Adipocyte (in vitro differentiated cells): ENCODE data around the gene UBFD1.
A peak's percentile ranks its signal among the peaks of the same experiment; 100 is the strongest.
"Not testable (repeated sequence)": the region's sequence is repeated elsewhere in the genome, so short reads cannot be mapped to it uniquely, and the experiment has no call there.

Experiments
- DNase-seq: peaks from one replicate; pipeline ENCODE4 v3.0.0-alpha.2; 2015; ENCODE audit warnings: low read depth
- H3K27me3 ChIP-seq: replicated peaks from 2 replicates; pipeline ENCODE4 v1.7.0; 2013; ENCODE audit warnings: mild to moderate bottlenecking, low read length, moderate library complexity; ENCODE audit not compliant: control insufficient read depth, insufficient read depth
- H3K36me3 ChIP-seq: 2 replicates; pipeline ENCODE4 v1.7.0; 2013; ENCODE audit warnings: low read length, mild to moderate bottlenecking, moderate library complexity; ENCODE audit not compliant: control insufficient read depth, insufficient read depth, severe bottlenecking
- H3K4me1 ChIP-seq: 2 replicates; pipeline ENCODE4 v1.7.0; 2013; ENCODE audit warnings: mild to moderate bottlenecking, low read length, moderate library complexity; ENCODE audit not compliant: control insufficient read depth, insufficient read depth
- H3K4me3 ChIP-seq: 2 replicates; pipeline ENCODE4 v1.7.0; 2013; ENCODE audit warnings: mild to moderate bottlenecking, low read length, moderate library complexity
- H3K9ac ChIP-seq: 2 replicates; pipeline ENCODE4 v1.7.0; 2013; ENCODE audit warnings: mild to moderate bottlenecking, low read length, moderate library complexity
- H3K9me3 ChIP-seq: 2 replicates; pipeline ENCODE4 v1.7.0; 2013; ENCODE audit warnings: mild to moderate bottlenecking, low read length, moderate library complexity; ENCODE audit not compliant: control insufficient read depth

UBFD1 gene

DNA sequence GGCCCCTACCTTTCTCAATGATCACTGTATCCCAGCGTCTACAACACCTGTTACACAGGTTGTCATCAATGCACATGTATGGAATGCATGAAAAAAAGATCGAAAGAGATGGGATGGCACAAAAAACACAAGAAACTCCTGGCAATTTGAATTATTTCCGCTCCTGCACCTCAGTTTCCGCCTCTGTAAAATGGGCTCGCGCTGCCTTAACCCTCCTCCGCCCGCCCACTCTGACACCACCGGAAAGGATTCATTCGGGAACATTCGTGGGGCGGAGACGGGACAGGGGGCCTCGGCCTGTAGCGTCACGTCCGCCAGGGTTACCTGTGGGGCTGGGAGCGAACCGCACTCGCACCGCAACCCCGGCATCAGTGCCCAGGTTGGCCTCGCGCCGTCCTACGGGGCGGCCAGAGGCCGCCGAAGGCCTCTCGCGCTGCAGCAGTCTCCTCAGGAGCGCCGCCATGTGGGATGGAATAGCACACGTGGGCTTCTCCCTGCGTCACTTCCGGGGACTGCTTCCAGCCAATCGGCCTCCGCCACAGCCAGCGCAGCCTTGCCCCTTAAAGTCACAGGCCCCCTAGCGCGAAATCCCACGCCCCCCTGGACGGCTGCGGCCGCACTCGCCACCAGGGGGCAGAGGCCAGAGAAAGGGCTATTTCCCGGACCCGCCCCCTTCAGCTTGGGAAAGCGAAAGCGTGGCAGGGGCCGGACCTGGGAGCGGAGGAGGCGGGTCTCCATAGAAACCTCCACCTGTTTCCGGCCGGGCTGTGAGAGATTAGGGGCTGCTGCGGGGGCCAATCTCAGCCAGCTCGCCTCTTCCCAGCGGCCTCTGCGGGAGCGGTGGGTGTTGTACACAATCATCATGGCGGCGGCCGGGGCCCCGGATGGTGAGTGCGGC is at the start of gene UBFD1, which contains the start of gene EARS2:
UBFD1 (plus strand) TSS at position 847 of the 898 bp plus-strand sequence; CDS start at position 863, 16 bp downstream.
EARS2 (minus strand) TSS at position 470 of the 898 bp plus-strand sequence; CDS start at position 463, 7 bp downstream.
- H3K9ac ChIP-seq = peak within 1 kb of the TSS; percentile 89
- peaks cover 40% of the 10 kb centered on the region for H3K36me3 ChIP-seq
- H3K4me3 ChIP-seq = peak within 1 kb of the TSS; percentile 89
- DNase-seq = peak; percentile 99
- H3K27me3 ChIP-seq = no peaks in the 10 kb centered on the region
- H3K4me1 ChIP-seq = peaks cover 21% of the 10 kb centered on the region
- no peaks in the 10 kb centered on the region for H3K9me3 ChIP-seq

GRCh38 chr16:23508589-23509440 is 48.7 kb upstream of the UBFD1 start:
- Histone ChIP-seq H3K36me3 (no peaks in the 10 kb centered on the region), H3K27me3 (no peaks in the 10 kb centered on the region), H3K4me3 (peak overlapping the region; percentile 82), H3K4me1 (peaks cover 30% of the 10 kb centered on the region), H3K9ac (peak overlapping the region; percentile 74), H3K9me3 (no peaks in the 10 kb centered on the region)
- peak; percentile 43 for DNase-seq

GRCh38 chr16:23509441-23509754 is 48.1 kb upstream of the UBFD1 start:
- H3K27me3 ChIP-seq = no peaks in the 10 kb centered on the region
- peak; percentile 7 for DNase-seq
- H3K4me1 ChIP-seq = peaks cover 24% of the 10 kb centered on the region
- H3K9ac ChIP-seq = peak overlapping the region; percentile 74
- no peaks in the 10 kb centered on the region for H3K9me3 ChIP-seq
- peaks cover under 1% of the 10 kb centered on the region for H3K36me3 ChIP-seq
- H3K4me3 ChIP-seq = peak overlapping the region; percentile 82

GRCh38 chr16:23509782-23510163 is 47.8 kb upstream of the UBFD1 start:
- DNase-seq = peak; percentile 66
- H3K9me3 ChIP-seq = no peaks in the 10 kb centered on the region
- H3K27me3 ChIP-seq = no peaks in the 10 kb centered on the region
- peaks cover 3% of the 10 kb centered on the region for H3K36me3 ChIP-seq
- peak overlapping the region; percentile 74 for H3K9ac ChIP-seq
- peaks cover 21% of the 10 kb centered on the region for H3K4me1 ChIP-seq
- H3K4me3 ChIP-seq = peak overlapping the region; percentile 82

- peak; percentile 92 for DNase-seq
- H3K9me3 ChIP-seq = no peaks in the 10 kb centered on the region
- peak within 1 kb of the TSS; percentile 74 for H3K9ac ChIP-seq
- peaks cover 3% of the 10 kb centered on the region for H3K36me3 ChIP-seq
- H3K4me1 ChIP-seq = peaks cover 16% of the 10 kb centered on the region
- H3K4me3 ChIP-seq = peak within 1 kb of the TSS; percentile 82
- H3K27me3 ChIP-seq = no peaks in the 10 kb centered on the region
Observed at GRCh38 chr16:23510164-23510914, 47.2 kb upstream of the UBFD1 start, which contains the start of gene GGA2. TSS of gene GGA2 (minus strand) at chr16:23510494. CDS start at chr16:23510411, 83 bp downstream.

GRCh38 chr16:23510915-23511270 is 46.6 kb upstream of the UBFD1 start:
- Histone ChIP-seq H3K4me1 (peaks cover 15% of the 10 kb centered on the region), H3K4me3 (peak overlapping the region; percentile 82), H3K9ac (peak overlapping the region; percentile 74)
- not testable (repeated sequence) for H3K27me3 ChIP-seq, H3K9me3 ChIP-seq, DNase-seq, H3K36me3 ChIP-seq

DNA sequence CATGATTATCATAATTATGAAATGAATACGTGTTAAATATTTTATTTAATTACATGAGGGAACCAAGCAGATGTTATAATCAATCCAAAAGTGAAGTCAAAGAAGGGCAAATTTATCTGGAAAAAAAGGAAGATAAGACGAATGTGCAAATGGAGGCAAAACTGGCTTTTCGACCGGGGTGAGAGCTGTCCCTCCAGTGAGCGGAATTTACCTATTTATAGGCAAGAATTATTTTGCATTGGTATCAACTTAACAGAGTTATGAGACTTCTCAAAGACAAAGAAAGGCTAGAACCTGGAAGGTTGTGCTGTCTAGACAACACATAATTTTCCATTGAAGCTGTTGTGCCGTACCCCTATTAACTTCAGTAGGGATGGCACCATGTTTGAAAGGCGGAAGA is 45.8 kb upstream of the UBFD1 start:
- peaks cover 3% of the 10 kb centered on the region for H3K36me3 ChIP-seq
- no peak overlapping the region for H3K4me3 ChIP-seq
- no peak for DNase-seq
- H3K27me3 ChIP-seq = no peaks in the 10 kb centered on the region
- peaks cover 10% of the 10 kb centered on the region for H3K4me1 ChIP-seq
- H3K9ac ChIP-seq = no peak overlapping the region
- H3K9me3 ChIP-seq = no peaks in the 10 kb centered on the region

DNA sequence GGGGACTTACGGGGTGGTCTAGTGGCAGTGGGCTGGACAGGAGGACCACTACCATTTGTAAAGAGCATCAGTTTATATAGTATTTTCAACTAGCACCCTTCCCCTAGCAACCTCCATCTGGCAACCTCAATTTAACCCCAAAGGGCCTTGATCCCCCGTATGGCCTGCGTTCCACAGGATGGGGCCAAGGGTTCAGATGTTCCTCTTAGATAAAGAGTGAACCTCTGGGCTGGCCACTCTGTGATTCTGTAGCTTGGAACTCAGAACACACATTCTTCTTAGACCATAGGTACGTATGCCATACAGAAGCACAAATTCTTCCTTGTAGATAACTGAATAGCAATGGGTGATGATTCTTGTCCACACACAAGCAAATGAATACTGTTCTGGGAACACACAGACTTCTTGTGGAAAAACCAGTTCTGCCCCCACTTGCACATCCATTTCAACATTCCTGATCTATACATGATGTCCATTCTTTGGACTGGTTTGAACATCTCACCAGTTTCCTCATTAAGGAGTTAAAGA is 45.3 kb upstream of the UBFD1 start:
- peaks cover 3% of the 10 kb centered on the region for H3K36me3 ChIP-seq
- H3K27me3 ChIP-seq = no peaks in the 10 kb centered on the region
- H3K9ac ChIP-seq = no peak overlapping the region
- H3K9me3 ChIP-seq = no peaks in the 10 kb centered on the region
- H3K4me3 ChIP-seq = no peak overlapping the region
- H3K4me1 ChIP-seq = peaks cover 10% of the 10 kb centered on the region
- DNase-seq = no peak

GRCh38 chr16:23514381-23515152 is 43.0 kb upstream of the UBFD1 start:
- H3K9ac ChIP-seq = no peak overlapping the region
- H3K4me3 ChIP-seq = no peak overlapping the region
- H3K9me3 ChIP-seq = no peaks in the 10 kb centered on the region
- no peak for DNase-seq
- peaks cover 7% of the 10 kb centered on the region for H3K36me3 ChIP-seq
- H3K4me1 ChIP-seq = peaks cover 2% of the 10 kb centered on the region
- H3K27me3 ChIP-seq = no peaks in the 10 kb centered on the region

DNA sequence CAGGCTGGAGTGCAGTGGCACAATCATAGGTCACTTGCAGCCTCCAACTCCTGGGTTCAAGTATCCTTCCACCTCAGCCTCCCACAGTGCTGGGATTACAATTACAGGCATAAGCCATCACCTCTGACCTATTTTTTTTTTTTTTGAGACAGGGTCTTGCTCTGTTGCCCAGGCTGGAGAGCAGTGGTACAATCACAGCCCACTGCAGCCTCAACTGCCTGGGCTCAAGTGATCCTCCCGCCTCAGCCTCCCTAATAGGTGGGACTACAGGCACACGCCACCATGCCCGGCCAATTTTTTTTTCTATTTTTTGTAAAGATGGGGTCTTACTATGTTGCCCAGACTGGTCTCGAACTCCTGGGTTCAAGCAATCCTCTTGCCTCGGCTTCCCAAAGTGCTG is 41.6 kb upstream of the UBFD1 start:
- H3K9me3 ChIP-seq = no peaks in the 10 kb centered on the region
- no peak overlapping the region for H3K9ac ChIP-seq
- no peak overlapping the region for H3K4me3 ChIP-seq
- H3K36me3 ChIP-seq = peaks cover 12% of the 10 kb centered on the region
- H3K27me3 ChIP-seq = no peaks in the 10 kb centered on the region
- DNase-seq = no peak
- H3K4me1 ChIP-seq = no peaks in the 10 kb centered on the region
